ENCODE data around the gene SEMA4G.

SEMA4G gene, protein sequence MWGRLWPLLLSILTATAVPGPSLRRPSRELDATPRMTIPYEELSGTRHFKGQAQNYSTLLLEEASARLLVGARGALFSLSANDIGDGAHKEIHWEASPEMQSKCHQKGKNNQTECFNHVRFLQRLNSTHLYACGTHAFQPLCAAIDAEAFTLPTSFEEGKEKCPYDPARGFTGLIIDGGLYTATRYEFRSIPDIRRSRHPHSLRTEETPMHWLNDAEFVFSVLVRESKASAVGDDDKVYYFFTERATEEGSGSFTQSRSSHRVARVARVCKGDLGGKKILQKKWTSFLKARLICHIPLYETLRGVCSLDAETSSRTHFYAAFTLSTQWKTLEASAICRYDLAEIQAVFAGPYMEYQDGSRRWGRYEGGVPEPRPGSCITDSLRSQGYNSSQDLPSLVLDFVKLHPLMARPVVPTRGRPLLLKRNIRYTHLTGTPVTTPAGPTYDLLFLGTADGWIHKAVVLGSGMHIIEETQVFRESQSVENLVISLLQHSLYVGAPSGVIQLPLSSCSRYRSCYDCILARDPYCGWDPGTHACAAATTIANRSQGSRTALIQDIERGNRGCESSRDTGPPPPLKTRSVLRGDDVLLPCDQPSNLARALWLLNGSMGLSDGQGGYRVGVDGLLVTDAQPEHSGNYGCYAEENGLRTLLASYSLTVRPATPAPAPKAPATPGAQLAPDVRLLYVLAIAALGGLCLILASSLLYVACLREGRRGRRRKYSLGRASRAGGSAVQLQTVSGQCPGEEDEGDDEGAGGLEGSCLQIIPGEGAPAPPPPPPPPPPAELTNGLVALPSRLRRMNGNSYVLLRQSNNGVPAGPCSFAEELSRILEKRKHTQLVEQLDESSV

GRCh38 chr10:100969187-100970075 lies at the start of gene SEMA4G:
Gene SEMA4G (plus strand): TSS chr10:100969504. CDS start chr10:100972913, 3,409 bp downstream.
- DNase-seq, result no peak

- no peak for DNase-seq
Measured at GRCh38 chr10:100923580-100923979, 45.7 kb upstream of the SEMA4G start.

DNA sequence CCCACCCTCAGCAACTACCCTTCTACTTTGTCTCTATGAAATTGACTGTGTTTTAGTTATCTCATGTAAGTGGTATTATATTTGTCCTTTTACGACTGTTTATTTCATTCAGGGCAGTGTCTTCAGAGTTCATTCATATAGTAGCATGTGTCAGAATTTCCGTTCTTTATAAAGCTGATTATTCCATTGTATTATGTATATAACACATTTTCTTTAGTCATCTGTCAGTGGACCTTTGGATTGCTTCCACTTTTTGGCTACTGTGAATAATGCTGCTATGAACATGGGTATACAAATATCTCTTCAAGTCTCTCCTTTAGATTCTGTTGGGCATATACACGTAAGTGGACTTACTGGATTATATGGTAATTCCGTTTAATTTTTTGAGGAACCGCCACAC lies 42.0 kb upstream of the SEMA4G start:
- no peak for DNase-seq

DNA sequence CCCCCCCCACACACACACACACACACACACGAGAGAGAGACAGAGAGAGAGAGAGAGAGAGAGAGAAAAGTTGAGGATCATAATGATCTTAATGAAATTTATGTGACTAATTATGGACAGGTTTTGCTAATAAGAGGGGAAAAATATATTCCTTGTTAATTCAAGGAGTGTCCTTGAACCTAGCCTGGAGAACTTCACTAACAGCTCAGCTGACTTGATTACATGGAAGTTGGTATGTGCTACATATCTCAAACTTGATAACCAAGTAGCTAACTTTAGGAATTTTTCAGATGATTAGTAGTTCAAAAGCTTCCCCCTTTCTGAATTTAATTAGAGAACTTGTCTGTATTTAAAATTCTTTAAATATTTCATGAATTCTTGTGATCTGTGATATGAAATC lies 41.3 kb upstream of the SEMA4G start:
- DNase-seq, result no peak

DNA sequence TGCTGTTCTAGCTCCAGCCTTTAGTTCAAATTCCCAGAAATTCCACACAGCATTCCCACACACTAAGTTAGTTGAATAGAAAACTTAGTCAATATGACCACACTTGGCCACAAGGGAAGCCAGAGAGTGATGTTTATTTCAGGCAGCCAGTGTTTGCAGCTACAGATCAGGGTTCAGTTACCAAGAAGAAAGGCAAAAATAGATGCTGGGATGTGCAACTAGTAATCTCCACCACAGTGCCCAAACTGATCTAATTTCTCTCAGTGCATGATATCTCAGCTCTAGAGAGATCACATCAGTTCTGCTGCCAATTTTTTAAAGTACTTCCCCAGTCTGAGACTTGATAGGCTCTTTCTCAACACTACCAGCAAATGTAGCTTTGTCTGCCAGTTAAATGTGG lies 38.9 kb upstream of the SEMA4G start:
- DNase-seq, result no peak

- peak; percentile 10 for DNase-seq
Measured at GRCh38 chr10:100934084-100934659, 35.1 kb upstream of the SEMA4G start.

- DNase-seq, result no peak
Measured at GRCh38 chr10:100939763-100940344, 29.4 kb upstream of the SEMA4G start.

- DNase-seq, result no peak
Measured at GRCh38 chr10:100942229-100942628, 27.1 kb upstream of the SEMA4G start.

GRCh38 chr10:100943508-100943907 lies 25.8 kb upstream of the SEMA4G start:
- no peak for DNase-seq

DNA sequence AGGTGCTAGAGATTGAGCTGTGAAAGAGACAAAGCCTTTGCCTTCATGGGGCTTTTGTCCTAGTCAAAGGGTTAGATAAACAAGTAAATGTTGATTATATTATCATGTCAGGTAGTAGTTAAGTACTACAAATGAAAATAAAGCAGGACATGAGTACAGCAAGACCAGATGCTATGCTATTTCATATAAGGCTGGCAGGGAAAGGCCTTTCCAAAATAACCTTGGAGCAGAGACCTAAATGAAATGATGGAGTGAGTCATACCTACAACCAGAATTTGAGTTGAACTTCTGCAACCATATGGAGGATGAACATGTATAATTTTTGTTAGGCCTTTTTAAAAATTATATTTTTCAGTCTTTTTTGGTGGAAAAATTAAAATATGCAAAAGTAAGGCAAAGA lies 23.6 kb upstream of the SEMA4G start:
- DNase-seq, result no peak

- no peak for DNase-seq
Measured at GRCh38 chr10:100948916-100949315, 20.4 kb upstream of the SEMA4G start.

DNA sequence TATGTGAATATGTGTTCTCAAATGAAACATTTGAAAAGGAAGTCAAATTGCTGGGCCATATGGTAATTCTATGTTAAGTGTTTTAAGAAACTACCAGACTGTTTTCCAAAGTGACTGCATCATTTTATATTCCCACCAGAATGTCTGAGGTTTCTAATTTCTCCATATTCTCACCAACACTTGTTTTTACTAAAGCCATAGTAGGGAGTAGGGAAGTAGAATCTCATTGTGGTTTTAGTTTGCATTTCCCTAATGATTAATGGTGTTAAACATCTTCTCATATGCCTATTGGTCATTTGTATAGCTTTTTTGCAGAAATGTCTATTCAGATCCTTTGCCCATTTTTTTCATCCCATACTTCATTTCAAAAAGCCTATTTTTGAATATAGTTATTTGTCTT lies 9.1 kb upstream of the SEMA4G start:
- DNase-seq, result no peak

GRCh38 chr10:100962351-100963080 lies 6.8 kb upstream of the SEMA4G start:
- no peak for DNase-seq

DNA sequence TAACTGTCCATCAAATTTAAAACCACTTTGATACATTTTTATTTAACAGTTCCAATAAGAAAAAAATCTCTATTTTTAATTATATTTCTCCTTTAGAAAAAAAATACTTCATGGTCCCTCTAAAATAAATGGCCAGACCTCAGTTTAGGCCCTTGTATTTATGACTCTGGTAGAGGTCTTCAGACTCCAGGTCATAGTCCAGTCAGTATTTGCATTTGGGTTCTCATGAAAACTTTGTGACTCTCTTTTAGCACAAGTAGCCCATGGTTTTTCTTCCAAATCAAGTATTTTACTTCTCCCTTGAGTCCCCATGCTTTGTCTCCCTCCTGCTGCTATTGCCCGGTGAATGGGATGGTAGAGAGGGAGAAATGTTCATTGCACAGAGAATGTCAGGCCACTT lies 5.5 kb upstream of the SEMA4G start:
- DNase-seq, result no peak

DNA sequence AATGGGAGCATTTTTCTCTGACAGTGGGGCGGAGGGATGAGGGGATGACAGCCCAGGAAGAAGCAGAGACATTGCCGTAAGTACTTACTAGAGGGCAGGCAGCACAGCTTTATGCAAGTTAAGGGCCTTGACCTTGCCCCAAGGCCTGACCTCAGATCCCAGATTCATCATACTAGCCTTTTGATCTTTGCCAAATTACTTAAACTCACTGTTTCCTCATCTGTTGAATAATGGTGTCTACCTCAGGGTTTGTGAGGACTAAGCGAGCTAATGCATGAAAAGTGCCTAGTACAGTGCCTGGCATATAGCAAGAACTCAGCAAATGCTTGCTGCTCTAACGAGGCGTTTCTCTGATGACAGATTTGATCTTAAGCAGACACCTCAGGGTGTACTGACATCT lies 3.5 kb upstream of the SEMA4G start:
- DNase-seq, result no peak

DNA sequence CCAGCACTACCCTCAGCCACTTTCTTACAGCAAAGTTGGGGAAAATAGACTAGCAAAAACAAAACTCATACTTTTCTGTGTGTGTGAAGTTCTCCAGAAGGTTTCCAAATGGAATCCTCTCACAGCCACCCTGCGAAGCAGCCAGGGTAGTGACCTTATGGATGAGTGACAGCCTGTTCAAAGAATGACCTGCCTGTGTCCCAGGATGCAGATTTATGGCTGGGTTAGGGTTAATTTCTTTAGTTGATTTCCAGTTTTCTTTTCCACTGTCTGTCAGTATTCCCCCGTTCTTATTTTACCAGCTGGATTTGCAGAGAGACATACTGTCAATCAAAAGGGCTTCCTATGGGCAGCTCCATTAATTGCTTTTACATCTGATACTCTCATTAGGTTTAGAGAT lies 2.4 kb upstream of the SEMA4G start:
- no peak for DNase-seq

DNA sequence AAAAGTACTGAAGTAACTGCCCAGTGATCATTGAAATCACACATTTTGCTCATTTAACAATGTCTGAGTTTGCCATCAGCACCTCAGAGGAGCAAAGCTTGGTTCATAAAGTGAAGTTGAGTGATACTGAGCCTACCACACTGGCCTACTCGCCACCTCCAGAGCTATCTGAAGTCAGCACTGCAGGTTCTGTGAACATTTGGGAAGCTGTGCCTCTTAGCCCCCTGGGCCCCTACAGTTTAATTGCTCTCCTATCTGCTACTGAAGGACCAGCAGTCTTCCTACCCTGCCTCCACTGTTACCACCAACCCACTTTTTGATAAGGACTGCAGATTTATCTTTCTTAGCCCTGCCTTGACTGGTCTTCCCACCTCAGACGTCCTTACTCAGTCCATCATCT lies 2.0 kb upstream of the SEMA4G start:
- peak; percentile 53 for DNase-seq

DNA sequence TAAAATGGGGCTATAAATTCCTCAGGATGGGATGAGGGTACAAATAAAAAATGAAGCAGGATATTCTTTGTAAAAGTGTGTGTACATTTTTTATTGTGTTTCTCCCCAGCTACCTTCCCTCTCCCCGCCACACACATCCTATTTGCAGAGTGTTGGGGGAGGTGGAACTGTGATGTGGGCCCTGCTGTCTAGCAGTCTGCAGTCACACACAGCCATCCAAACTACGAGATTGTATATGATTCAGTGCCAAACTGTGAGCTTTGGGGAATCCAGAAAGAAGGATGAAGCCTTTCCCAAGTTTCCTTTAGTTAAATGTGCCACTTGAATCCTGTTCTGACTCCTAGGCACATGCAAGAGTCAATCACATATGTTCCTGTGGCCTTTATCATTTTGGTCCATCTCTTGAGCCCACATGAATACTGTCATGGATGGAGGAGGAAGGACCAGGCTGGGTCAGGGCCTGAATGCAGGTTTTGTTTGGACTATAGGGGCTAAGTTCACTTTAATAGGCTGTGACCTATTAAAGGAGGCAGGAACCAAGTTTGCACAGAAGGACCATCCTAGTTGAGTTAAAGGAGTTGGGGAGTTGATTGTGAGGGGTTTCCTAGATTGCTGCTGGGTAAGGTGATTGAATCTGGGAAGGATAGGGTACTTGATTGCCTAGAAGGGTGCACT lies 1.1 kb upstream of the SEMA4G start:
- no peak for DNase-seq

- DNase-seq, result no peak
Measured at GRCh38 chr10:100968863-100969186, 479 bp upstream of the SEMA4G start.

DNA sequence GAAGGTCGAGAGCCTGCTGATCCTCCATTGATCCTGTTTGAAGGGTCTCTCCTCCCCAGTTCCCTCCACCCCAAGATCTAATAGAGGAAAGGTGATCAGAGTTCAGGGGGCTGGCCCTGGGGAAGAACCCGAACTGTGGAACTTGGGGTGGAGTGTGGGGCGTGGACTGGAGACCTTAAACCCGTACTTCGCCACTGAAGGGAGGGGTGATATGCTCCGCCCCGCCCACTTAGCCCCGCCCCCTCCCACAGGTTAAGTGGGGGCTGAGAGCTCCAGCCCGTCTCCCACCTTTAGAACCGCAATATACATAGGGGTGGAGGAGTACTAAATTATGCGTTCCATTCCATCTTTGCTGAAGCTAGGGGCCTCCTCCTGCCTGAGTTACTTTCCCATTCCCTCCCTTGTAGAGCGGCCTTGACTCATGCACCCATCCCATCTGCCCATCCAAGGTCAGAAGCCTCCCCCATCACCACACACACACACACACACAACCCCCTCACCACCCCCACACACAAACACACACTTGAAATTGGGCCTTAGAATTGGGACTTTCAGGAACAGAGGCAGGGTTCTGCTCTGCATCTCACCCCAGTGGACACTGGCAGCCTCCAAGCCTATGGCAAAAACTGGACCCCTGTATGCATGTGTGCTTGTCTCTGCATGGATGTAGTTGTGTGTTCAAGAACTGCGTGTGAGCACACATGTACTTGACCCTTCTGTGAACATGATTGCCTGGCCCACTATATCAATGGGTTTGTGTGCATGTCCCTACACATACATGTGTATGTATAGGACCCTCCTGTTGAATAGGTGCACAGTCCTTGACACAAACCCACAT lies 991 bp downstream of the SEMA4G start:
- no peak for DNase-seq
